Inflammatory macrophage (primary cell): ENCODE measurements around the gene BICDL2.

ENCODE experiments used
- DNase-seq, 2 donors: peaks; one replicate each; pipeline ENCODE4 v3.0.0-alpha.2; 2020 to 2022

BICDL2 gene

DNA sequence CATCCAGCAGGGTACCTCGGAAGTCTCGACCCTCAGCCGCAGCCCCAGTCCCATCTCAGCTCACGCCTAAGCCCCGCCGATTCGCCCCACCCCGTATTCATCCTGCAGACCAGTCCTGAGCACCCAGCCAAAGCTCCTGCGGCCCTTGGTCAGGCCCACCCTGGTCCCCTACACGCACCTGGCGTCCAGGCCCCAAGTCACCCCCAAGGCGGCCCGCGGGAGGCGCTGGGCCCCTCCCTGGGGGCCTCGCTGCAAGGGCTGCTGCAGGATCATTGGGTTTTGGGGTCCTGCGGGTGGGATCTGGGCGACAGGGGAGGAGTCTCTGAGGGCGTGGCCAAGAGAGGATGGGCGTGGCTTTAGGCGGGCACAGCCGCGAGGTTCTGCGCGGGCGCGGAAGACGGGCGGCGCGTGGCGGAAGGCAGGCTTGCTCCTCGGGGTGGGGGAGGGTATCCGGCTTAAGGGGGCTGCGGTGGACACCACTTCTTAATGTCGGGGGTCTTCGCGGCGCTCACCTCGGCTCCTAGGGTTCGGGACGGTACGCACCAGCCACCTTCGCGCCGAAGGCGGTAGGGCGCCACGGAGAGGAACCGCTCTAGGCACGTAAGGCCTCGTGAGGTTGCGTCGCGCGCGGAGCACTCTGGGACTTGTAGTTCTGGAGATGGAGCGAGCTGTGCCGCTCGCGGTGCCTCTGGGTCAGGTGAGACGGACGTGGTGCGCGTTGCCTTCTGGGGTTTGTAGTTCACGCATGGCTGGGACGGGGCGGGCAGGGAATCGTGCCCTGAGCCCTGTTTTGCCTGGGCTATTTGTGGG is 12.9 kb downstream of the BICDL2 start, which contains the start of the genes HCFC1R1 and THOC6:
Gene HCFC1R1, minus strand, starts transcription at position 274 of the 810 bp plus-strand sequence. Its CDS starts 1 bp downstream, at position 273.
Gene THOC6, plus strand, starts transcription at position 367 of the 810 bp plus-strand sequence. Its CDS starts 292 bp downstream, at position 659.
- DNase-seq: peak; percentile 97 to 99

GRCh38 chr16:3023415-3023668 is 13.4 kb downstream of the BICDL2 start:
- no peak for DNase-seq

DNA sequence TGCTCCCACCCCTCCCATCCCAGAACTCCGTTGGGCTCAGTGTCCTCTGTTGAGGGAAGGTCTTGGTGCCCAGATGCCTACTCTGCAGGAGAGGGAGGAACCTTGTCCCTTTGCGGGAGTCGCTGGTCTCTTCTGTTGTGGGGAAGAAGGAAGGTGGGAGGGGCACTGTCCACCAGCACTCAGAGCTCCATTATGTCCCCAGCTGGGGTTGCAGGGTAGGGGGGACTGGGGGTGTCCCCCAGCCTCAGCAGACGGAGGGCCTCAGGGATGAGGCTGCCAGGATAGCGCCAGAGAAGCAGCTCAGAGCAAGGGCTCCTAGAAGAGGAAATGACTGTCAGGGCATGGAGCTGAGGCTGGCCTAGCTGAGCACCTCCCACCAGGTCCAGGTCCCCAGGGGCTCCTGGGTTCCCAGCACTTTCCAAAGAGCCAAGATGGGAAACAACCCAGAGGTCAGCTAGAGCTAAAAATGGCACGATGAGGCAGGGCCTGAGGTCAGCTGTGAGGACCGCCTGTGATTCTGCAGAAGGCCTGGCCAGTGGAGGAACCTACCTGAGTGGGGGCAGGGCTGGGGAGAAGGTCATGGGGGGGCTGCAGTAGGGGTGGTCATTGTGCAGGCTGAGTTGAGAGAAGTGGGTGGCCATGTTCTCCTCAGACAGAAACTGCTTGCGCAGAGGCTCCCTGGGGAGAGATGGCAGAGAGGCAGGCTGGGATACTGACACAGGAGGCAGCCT is 13.9 kb downstream of the BICDL2 start:
- peak; percentile 17 to 51 for DNase-seq

DNA sequence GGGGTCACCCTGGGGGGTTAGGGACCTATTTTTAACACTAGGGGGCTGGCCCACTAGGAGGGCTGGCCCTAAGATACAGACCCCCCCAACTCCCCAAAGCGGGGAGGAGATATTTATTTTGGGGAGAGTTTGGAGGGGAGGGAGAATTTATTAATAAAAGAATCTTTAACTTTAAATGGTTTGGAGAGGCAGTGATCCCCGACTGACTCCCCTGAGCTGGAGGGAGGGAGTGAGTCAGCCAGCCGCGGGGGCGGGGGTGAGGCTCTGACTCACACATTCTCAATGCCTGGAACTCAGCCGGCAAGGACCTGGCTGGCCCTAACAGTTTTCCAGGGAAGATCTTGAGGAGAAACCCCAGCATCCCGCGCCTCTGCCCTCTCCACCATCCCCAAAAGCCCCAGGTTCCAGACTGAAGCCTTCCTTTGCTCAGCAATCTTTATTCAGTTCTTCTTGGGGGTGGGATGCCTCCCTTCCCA is 14.5 kb downstream of the BICDL2 start:
- peak; percentile 81 to 91 for DNase-seq

GRCh38 chr16:3021449-3022207 is 15.1 kb downstream of the BICDL2 start:
- peak; percentile 71 to 87 for DNase-seq

DNA sequence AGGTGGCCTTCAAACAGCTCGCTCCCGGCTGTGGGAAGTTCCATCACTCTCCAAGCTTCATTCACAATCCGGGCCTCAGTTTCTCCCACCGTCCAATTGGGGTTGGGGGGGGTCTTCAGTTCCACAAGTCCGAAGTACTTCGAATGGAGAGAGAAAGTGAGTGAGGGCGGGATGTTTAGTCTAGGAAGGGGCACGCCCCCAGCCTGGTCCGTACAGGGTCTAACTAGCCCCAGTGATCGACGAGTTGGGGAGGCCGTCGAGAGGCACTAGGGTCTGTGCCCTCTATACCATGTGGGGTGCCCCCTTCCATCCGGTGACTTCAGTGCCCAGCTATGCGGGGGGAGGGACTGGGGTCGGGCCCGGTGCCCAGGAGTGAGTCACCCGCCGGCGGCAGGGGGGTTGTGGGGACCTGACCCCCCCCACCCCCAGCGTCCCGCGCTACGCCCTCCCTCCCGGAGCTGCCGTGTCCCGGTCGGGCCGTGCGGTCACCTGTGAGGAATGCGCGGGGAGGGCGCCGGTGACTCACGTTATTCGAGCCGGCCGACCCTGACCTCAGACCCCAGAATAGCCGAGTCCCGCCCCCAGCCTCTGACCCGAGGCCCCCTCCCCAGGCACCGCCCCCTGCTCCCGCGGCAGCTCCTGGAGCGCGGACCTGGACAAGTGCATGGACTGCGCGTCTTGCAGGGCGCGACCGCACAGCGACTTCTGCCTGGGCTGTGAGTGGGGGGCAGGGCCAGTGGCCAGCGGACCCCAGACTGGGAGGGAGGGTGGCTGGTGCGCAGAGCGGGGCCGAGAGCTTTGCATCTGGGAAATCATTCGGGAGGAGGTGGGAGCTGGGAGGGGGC is 15.9 kb downstream of the BICDL2 start:
- DNase-seq: peak in 1 of 2 donors; percentile 42

DNA sequence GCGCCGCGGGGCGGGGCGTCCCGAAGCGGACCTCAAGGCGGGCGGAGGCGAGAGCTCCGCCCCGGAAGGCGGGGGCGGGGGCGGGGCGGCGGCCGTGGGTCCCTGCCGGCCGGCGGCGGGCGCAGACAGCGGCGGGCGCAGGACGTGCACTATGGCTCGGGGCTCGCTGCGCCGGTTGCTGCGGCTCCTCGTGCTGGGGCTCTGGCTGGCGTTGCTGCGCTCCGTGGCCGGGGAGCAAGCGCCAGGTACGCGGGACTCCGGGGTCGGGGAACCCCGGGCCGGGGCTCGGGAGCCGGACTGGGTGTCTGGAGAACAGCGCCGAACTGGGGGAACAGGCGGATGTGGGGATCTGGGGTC is 16.5 kb downstream of the BICDL2 start, which contains the start of gene TNFRSF12A:
Gene TNFRSF12A, plus strand, starts transcription at position 122 of the 357 bp plus-strand sequence. Its CDS starts 30 bp downstream, at position 152.
- DNase-seq: peak; percentile 77 to 91

DNA sequence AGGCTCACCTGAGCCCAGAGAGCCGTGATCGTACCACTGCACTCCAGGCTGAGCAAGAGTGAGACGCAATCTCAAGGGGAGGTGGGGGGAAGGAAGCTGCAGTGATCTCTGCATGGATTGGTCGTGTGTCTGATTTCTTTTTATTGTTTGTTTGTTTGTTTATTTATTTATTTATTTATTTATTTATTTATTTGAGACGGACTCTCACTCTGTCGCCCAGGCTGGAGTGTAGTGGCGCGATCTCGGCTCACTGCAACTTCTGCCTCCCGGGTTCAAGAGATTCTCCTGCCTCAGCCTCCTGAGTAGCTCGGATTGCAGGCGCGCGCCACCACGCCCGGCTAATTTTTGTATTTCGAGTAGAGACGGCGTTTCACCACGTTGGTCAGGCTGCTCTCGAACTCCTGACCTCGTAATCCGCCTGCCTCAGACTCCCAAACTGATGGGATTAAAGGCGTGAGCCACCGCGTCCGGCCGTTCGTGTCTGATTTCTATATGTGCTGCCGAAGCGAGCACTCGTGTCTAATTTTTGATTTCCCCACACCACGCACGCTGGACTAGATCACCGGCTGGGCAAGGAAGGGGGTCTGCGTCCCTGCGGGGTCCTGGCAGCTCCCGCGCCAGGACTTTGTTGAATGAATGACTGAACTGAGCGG is 17.0 kb downstream of the BICDL2 start:
- no peak for DNase-seq

- peak in 1 of 2 donors; percentile 13 for DNase-seq
These were observed 18.8 kb downstream of the BICDL2 start, which contains the start of gene CLDN6 for GRCh38 chr16:3017794-3018506. TSS of gene CLDN6 (minus strand) at chr16:3018183. CDS start at chr16:3016021, 2,162 bp downstream.

DNA sequence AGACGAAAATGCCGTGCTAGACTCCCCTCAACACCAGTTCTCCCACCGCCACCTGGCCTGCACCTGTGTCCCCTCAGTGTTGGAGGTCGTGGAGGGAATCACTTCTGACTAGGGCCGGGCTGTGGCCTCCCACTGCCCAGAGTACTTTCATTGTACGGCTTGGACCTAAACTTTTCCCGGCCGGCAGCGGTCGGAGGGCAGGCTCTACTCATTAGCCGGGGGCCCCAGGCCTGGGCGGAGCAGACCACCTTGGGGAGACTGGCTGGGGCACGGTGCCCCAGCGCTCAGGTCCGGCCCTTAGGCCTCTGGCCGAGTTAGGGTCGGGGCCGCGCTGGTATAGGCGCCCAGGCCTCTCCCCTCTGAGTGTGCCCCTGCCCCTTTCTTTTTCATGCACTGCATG is 19.4 kb downstream of the BICDL2 start:
- no peak for DNase-seq

- DNase-seq: no peak
These were observed 20.8 kb downstream of the BICDL2 start for GRCh38 chr16:3015865-3016521.

DNA sequence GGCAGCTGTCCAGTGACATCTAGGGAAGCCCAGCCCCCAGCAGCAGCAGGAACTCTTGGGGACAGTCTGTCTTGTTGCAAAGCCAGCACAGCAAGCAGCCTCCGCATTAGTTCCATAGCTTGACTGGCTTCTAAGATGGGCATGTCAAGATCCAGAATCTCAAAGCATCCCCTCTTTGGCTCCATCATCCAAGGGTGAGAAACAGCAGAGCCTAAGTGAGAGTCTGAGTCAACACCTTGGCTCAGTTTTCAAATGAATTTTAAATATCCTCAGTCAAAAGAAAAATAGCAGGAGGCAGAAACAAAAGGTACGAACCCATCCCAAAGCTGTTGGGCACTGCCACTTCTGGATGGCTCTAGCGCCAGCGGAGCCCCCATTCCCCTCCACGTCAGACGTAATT is 21.8 kb downstream of the BICDL2 start:
- DNase-seq: no peak

DNA sequence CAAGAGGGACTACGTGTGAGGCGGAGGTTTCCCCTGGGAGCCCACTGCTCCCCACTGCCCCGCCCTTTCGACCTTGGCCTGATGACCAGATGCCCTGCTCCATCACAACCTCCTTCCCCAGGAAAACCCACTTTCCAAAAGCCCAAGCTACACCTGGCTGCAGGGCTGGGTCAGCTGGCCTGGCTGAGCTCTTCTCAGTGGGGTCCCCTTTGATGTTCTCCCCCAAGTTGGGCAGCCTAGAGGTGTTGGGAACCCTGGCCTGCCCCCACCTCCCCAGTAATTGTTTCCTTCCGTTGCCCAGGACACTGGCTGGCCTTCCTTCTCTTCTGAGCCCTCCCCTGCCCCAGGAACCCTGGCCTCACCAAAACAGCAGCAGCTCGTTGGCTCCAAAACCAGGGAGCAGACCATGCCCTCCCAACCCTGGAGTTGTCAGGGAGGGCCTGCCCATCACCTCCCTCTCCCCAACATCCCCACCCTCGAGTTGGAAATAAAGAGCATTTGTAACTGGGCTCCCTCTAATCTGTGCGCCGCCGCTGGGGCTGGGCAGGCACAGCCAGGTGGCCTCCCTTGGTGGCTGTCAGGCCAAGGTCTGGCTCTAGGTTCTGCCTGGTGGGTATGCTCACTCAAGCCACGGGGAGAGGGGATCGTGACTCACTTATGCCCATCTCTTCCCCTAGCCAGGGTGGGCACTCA is 22.6 kb downstream of the BICDL2 start:
- no peak for DNase-seq

DNA sequence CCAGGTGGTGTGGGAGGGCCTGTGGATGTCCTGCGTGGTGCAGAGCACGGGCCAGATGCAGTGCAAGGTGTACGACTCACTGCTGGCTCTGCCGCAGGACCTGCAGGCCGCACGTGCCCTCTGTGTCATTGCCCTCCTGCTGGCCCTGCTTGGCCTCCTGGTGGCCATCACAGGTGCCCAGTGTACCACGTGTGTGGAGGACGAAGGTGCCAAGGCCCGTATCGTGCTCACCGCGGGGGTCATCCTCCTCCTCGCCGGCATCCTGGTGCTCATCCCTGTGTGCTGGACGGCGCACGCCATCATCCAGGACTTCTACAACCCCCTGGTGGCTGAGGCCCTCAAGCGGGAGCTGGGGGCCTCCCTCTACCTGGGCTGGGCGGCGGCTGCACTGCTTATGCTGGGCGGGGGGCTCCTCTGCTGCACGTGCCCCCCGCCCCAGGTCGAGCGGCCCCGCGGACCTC is 23.2 kb downstream of the BICDL2 start:
- no peak for DNase-seq

DNA sequence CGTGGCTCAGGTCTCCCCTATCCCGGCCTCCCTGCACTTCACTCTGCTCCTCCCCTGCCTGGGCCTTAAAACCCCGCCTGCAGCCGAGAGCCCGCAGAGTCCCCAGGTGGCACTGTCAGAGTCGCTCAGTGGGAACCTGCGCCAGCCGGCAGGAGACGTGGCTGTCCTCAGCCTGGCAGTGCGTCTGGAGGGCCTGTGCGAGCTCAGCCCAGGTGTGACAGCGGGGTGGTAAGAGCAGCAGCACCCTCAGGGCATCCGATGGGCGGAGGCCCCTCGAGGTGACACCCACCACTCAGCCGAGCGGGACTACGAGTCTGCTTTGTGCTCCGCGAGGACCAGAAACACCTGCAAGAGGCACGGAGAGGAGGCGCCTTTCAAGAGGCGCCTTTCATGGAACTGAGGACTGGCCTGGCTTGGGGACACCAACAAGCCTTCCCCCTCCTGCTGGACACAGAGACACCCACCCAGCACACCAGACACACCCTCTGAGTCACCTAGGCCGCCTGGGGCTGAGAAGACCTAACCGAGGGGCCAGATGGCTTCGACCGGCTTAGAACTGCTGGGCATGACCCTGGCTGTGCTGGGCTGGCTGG is 23.8 kb downstream of the BICDL2 start, which contains the start of gene CLDN9:
Gene CLDN9, plus strand, starts transcription at position 96 of the 593 bp plus-strand sequence. Its CDS starts 440 bp downstream, at position 536.
- no peak for DNase-seq

DNA sequence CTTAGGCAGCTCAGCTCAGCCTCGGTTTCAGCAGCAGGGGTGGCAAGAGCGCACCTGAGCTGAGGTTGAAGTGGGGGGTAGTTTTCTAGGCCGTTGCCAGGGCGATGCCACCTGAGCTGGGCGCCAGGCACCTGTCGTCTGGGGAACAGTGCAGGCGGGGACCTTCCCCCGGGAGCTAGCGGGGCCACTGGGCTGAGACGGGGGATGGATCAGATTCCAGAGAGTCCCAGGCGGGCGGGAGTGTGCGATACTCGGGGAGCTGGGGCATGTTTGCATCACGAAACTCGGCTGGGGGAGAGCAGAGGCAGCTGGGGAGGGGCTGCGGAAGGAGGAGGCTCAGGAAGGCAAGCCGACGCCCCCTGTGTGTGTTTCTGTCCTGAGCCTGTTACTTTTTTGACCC is 24.5 kb downstream of the BICDL2 start:
- DNase-seq: no peak

GRCh38 chr16:3010510-3010909 is 26.2 kb downstream of the BICDL2 start:
- no peak for DNase-seq

GRCh38 chr16:3009568-3010390 is 27.0 kb downstream of the BICDL2 start:
- DNase-seq: no peak
